Loucy (cell line): ENCODE measurements around the gene POLR1H.

Experiments
- CTCF ChIP-seq: fragments of 200-600 bp; sonication (generic); conservative IDR thresholded peaks from 2 replicates; pipeline ENCODE4 v1.5.1; 2014; ENCODE audit warnings: mild to moderate bottlenecking, antibody characterized with exemption, low read length
- EZH2phosphoT487 ChIP-seq: fragments of 200-600 bp; IDR thresholded peaks from 2 replicates; pipeline ENCODE4 v1.6.1; 2018; ENCODE audit warnings: antibody characterized with exemption, mild to moderate bottlenecking, moderate library complexity, borderline replicate concordance

- TF ChIP-seq CTCF (no peak), EZH2phosphoT487 (no peak)
These were observed 52.1 kb downstream of the POLR1H start, which contains the start of gene TRIM31 for GRCh38 chr6:30113003-30113759.
